Mesodermal cell (in vitro differentiated cells): ENCODE measurements around the gene SYNE1.

Source experiments
- H3K27ac ChIP-seq: 2 replicates; pipeline ENCODE4 v1.7.0; 2013; ENCODE audit warnings: mild to moderate bottlenecking, low read depth, low read length, moderate library complexity; ENCODE audit not compliant: severe bottlenecking
- H3K36me3 ChIP-seq: 2 replicates; pipeline ENCODE4 v1.7.1; 2013; ENCODE audit warnings: mild to moderate bottlenecking, low read length, moderate library complexity; ENCODE audit not compliant: control insufficient read depth, insufficient read depth
- H3K4me1 ChIP-seq: one replicate; pipeline ENCODE4 v1.7.1; 2013; ENCODE audit warnings: mild to moderate bottlenecking, low read length; ENCODE audit not compliant: insufficient read depth, control insufficient read depth, poor library complexity, severe bottlenecking
- H3K4me3 ChIP-seq: 2 replicates; pipeline ENCODE4 v1.7.0; 2013; ENCODE audit warnings: low read length, control low read depth, mild to moderate bottlenecking; ENCODE audit not compliant: insufficient read depth, poor library complexity, severe bottlenecking; ENCODE audit errors: extremely low read depth
- H3K9me3 ChIP-seq: 2 replicates; pipeline ENCODE4 v1.7.1; 2013; ENCODE audit warnings: mild to moderate bottlenecking, low read length, moderate library complexity; ENCODE audit not compliant: control insufficient read depth
- WGBS, 2 experiments: methylation state at CpG; one replicate each; pipeline ENCODE4 v1.1.5; 2013; ENCODE audit warnings: missing lambda C conversion rate in 2 of 2; ENCODE audit not compliant: insufficient coverage in 2 of 2; 5-methylcytosine and 5-hydroxymethylcytosine counted together

SYNE1 gene

GRCh38 chr6:152186840-152187239 lies 450.3 kb downstream of the SYNE1 start:
- Histone ChIP-seq H3K9me3 (no peaks in the 10 kb centered on the region), H3K36me3 (peaks cover 4% of the 10 kb centered on the region), H3K27ac (no peak overlapping the region), H3K4me3 (no peak overlapping the region), H3K4me1 (no peaks in the 10 kb centered on the region)
- WGBS, 2 experiments: 92% methylated on average over 2 of the region's 3 CpGs; no CpG with 5 or more reads in 1 of the 2 experiments

GRCh38 chr6:152184917-152185574 lies 452.1 kb downstream of the SYNE1 start:
- Histone ChIP-seq H3K4me1 (no peaks in the 10 kb centered on the region), H3K36me3 (peaks cover 4% of the 10 kb centered on the region), H3K27ac (no peak overlapping the region), H3K4me3 (no peak overlapping the region), H3K9me3 (no peaks in the 10 kb centered on the region)
- WGBS, 2 experiments: 87 to 93% methylated on average over 3 to 6 of the region's 6 CpGs

- H3K36me3 ChIP-seq: peaks cover 4% of the 10 kb centered on the region
- no peak overlapping the region for H3K4me3 ChIP-seq
- H3K27ac ChIP-seq: no peak overlapping the region
- no peaks in the 10 kb centered on the region for H3K9me3 ChIP-seq
- whole genome bisulfite sequencing, 2 experiments: 100% methylated on average over 2 of the region's 2 CpGs; no CpG with 5 or more reads in 1 of the 2 experiments
- no peaks in the 10 kb centered on the region for H3K4me1 ChIP-seq
Observed at GRCh38 chr6:152184573-152184916, 452.6 kb downstream of the SYNE1 start.

DNA sequence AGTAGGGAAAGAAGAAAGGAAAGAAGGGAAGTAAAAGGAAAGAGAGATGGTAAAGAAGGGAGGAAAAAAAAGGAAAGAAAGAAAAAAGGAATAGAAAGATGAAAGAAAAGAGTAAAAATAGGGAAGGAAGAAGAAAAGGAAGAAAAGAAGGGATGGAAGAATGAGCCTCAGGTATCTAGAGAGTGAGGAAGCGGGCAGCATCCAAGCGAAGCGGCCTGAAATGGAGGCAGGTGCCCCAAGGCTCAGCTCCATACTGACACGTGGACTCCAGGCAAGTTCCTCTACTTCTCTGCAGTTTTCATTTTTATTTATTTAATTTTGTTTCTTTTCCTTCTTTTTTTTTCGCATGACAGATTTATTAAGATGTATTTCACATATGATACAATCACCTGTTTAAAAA lies 456.6 kb downstream of the SYNE1 start:
- no peaks in the 10 kb centered on the region for H3K9me3 ChIP-seq
- peaks cover 9% of the 10 kb centered on the region for H3K36me3 ChIP-seq
- H3K27ac ChIP-seq: no peak overlapping the region
- H3K4me1 ChIP-seq: no peaks in the 10 kb centered on the region
- no peak overlapping the region for H3K4me3 ChIP-seq
- WGBS, 2 experiments: 87 to 100% methylated on average over 3 of the region's 5 CpGs

DNA sequence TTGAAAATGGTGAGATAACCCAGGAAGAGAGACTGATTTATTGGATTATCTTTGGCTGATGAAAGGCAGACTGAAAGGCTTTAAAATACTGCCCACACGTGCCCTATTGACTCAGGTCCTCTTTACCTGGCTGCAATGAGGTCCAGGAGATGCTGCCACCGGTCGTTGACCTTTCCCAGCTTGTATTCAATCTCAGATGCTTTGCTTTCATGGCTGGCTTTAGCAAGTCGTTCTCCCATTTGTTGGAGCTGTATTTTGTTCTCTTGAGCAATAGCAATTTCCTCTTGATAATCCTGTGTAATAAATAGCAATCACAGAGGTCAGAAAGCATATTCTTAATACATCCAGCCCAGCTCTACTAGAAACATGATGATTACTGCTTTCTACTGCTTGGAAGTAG lies 460.9 kb downstream of the SYNE1 start:
- Histone ChIP-seq H3K27ac (no peak overlapping the region), H3K4me1 (no peaks in the 10 kb centered on the region), H3K9me3 (no peaks in the 10 kb centered on the region), H3K36me3 (peaks cover 13% of the 10 kb centered on the region), H3K4me3 (no peak overlapping the region)
- 87 to 91% methylated on average over 3 of the region's 4 CpGs for WGBS, 2 experiments

DNA sequence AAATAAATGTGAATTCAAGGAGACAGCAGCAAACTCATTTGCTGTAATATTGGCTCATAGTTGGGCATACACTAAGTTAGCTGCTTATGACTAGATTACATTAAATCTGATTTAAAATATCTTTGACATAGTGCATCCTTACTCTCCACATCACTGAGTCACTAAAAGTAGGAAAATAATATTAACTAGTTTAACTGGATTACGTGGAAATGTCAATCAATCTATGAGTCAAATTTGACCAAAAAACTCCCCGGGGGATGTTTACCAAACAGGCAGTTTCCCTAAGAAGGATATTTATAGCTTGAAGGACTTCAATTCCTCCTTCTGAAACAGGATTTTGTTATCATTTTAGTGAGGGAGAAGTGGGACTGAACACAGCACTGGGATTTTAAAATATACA lies 463.2 kb downstream of the SYNE1 start:
- Histone ChIP-seq H3K27ac (no peak overlapping the region), H3K4me1 (no peaks in the 10 kb centered on the region), H3K9me3 (no peaks in the 10 kb centered on the region), H3K36me3 (peaks cover 13% of the 10 kb centered on the region), H3K4me3 (no peak overlapping the region)
- WGBS, 2 experiments: no CpG with 5 or more reads among the region's 2 CpGs

DNA sequence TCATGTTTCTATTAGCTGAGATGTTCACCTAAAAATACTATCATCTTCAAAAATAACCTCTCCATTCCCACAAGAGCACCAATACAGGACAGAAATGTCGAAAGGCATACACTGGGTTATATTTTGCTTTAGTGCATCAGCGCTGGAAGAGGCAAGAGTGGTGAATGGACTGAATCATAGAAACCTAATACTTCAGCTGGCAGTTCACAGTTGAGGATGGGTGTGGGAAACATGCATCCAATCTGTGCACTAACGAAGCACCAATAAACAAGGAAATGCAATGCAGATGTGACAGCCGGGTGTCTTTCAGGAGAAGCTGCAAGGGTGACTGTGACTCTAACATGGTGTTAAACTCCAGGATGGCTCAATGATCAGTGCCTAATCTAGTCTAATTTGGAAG lies 463.8 kb downstream of the SYNE1 start:
- 88 to 91% methylated on average over 2 to 4 of the region's 4 CpGs for WGBS, 2 experiments
- H3K4me3 ChIP-seq: no peak overlapping the region
- H3K36me3 ChIP-seq: peaks cover 13% of the 10 kb centered on the region
- no peaks in the 10 kb centered on the region for H3K4me1 ChIP-seq
- no peaks in the 10 kb centered on the region for H3K9me3 ChIP-seq
- no peak overlapping the region for H3K27ac ChIP-seq

GRCh38 chr6:152170702-152171667 lies 466.2 kb downstream of the SYNE1 start:
- 89 to 91% methylated on average over 5 to 6 of the region's 13 CpGs for WGBS, 2 experiments
- H3K4me3 ChIP-seq: no peak overlapping the region
- no peaks in the 10 kb centered on the region for H3K4me1 ChIP-seq
- no peak overlapping the region for H3K27ac ChIP-seq
- peaks cover 8% of the 10 kb centered on the region for H3K36me3 ChIP-seq
- no peaks in the 10 kb centered on the region for H3K9me3 ChIP-seq

GRCh38 chr6:152170313-152170701 lies 466.9 kb downstream of the SYNE1 start:
- 88 to 93% methylated on average over 2 to 4 of the region's 4 CpGs for WGBS, 2 experiments
- no peak overlapping the region for H3K27ac ChIP-seq
- no peaks in the 10 kb centered on the region for H3K9me3 ChIP-seq
- H3K36me3 ChIP-seq: peaks cover 4% of the 10 kb centered on the region
- H3K4me3 ChIP-seq: no peak overlapping the region
- H3K4me1 ChIP-seq: no peaks in the 10 kb centered on the region

DNA sequence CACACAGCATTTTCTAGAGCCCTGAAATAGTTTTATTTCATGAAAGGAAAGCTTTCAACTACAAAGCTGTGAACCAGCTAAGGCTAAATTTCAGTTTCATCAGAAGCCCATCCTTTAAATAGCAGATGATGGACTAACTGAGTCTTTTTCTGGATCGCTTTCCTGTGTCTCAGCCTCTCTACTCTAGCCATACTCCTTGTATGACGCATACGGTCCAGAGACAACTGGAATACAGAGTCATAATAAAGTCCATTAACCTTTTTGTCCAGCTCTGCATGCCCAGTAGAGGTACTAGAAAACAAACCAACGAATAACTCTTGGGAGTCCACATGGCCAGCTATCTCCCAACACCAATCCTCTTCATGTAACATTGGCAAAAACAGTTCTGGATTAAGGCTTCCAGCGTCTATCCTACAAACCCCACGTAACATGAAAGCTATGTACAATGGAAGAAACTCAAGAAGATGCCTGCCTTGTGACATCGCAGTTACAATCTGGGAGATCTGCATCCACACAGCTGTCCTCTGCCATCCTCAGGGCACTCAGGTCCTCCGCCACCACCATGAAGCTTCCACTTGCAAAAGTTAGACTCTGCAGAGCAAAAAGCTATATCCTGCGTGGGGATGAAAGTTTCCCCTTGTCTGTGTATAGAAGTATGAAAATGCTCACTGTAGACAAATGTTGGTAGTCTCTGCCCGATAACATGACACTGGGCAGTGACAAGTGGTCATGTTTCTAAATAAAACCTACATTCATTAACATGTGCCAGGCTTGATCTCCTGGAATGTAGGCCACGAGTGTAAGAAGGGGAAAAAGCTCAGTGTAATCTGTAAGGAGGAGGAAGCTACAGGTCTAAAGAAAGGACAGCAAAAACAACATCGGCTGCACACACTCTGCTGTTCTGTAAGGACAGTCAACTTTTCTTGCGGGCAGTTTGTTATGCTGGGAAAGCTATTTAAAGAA lies 469.2 kb downstream of the SYNE1 start:
- no peak overlapping the region for H3K4me3 ChIP-seq
- no peak overlapping the region for H3K27ac ChIP-seq
- no peaks in the 10 kb centered on the region for H3K9me3 ChIP-seq
- H3K36me3 ChIP-seq: no peaks in the 10 kb centered on the region
- no peaks in the 10 kb centered on the region for H3K4me1 ChIP-seq
- WGBS, 2 experiments: 90 to 98% methylated on average over 9 to 10 of the region's 13 CpGs
